H1 (cell line): ENCODE results near the gene CAMK1G. TPM values are rescaled to one million over a fixed set of nuclear protein-coding genes. Genes with fewer than 3 reads are reported as not detected.
A peak's percentile ranks its signal among the peaks of the same experiment; 100 is the strongest.

ENCODE experiments used
- CTCF ChIA-PET: fragments of 300-600 bp; sonication (Branson Sonifier 250); formaldehyde crosslinking; loops from one replicate; lab custom pipeline; 2021; ENCODE audit not compliant: partially characterized antibody; lab: Charles Lee
- POLR2A ChIA-PET: fragments of 300-600 bp; sonication (Branson Sonifier 250); formaldehyde crosslinking; loops from one replicate; lab custom pipeline; 2021; ENCODE audit warnings: inconsistent platforms; ENCODE audit not compliant: partially characterized antibody; lab: Charles Lee
- DNase-seq, 2 experiments: peaks; one replicate each; pipeline versions ENCODE4 v3.0.0 to v3.0.0-alpha.2; 2010 to 2022; ENCODE audit warnings: low spot score in 2 of 2, low read depth in 1 of 2, mixed read lengths in 1 of 2
- FAIRE-seq: peaks from 2 replicates; lab custom pipeline; 2011; peaks lifted over from hg19 to GRCh38; lab: Jason Lieb, UNC
- H2AFZ ChIP-seq: 2 replicates; pipeline ENCODE4 v1.8.1; 2012; ENCODE audit warnings: low read length, inconsistent platforms
- H2AK5ac ChIP-seq: 2 replicates; pipeline ENCODE4 v1.6.1; 2013; ENCODE audit warnings: low read depth, low read length
- H2BK120ac ChIP-seq: replicated peaks from 2 replicates; pipeline ENCODE3; 2013; ENCODE audit warnings: low read depth, low read length, inconsistent platforms
- H2BK12ac ChIP-seq: 2 replicates; pipeline ENCODE4 v1.6.1; 2013; ENCODE audit warnings: low read depth, low read length
- H2BK15ac ChIP-seq: 2 replicates; pipeline ENCODE4 v1.6.1; 2013; ENCODE audit warnings: low read length
- H2BK20ac ChIP-seq: 2 replicates; pipeline ENCODE4 v1.6.1; 2013; ENCODE audit warnings: low read length
- H2BK5ac ChIP-seq: 2 replicates; pipeline ENCODE4 v1.6.1; 2013; ENCODE audit warnings: low read depth, low read length
- H3K14ac ChIP-seq: 2 replicates; pipeline ENCODE4 v1.6.1; 2013; ENCODE audit warnings: inconsistent platforms; ENCODE audit not compliant: insufficient read length
- H3K18ac ChIP-seq: 2 replicates; pipeline ENCODE4 v1.6.1; 2013; ENCODE audit warnings: low read length; ENCODE audit errors: extremely low read depth
- H3K23ac ChIP-seq: 2 replicates; pipeline ENCODE4 v1.6.1; 2013; ENCODE audit warnings: inconsistent platforms; ENCODE audit not compliant: insufficient read length
- H3K23me2 ChIP-seq: 2 replicates; pipeline ENCODE4 v1.6.1; 2013; ENCODE audit warnings: low read depth, low read length
- H3K27ac ChIP-seq: 2 replicates; pipeline ENCODE4 v1.6.1; 2011; ENCODE audit warnings: low read depth, low read length, inconsistent platforms
- H3K27me3 ChIP-seq, 4 experiments: replicated peaks in 1 of 4; 1 replicate in 1 of 4; 2 replicates in 3 of 4; pipeline versions ENCODE4 v1.6.1 to v1.8.1; 2011 to 2013; ENCODE audit warnings: low read length in 3 of 4, mild to moderate bottlenecking in 3 of 4, inconsistent platforms in 2 of 4, mixed read lengths in 2 of 4, moderate library complexity in 1 of 4; ENCODE audit not compliant: control insufficient read depth in 3 of 4, insufficient read depth in 3 of 4; ENCODE audit errors: extremely low read depth in 1 of 4
- H3K36me3 ChIP-seq, 4 experiments: 2 replicates each; pipeline versions ENCODE4 v1.6.1 to v1.8.1; 2011 to 2013; ENCODE audit warnings: mild to moderate bottlenecking in 4 of 4, low read length in 3 of 4, moderate library complexity in 2 of 4, control low read depth in 1 of 4, inconsistent platforms in 1 of 4; ENCODE audit not compliant: insufficient read depth in 4 of 4, control insufficient read depth in 2 of 4
- H3K4ac ChIP-seq: replicated peaks from 2 replicates; pipeline ENCODE3; 2013; ENCODE audit warnings: low read length, low read depth, mixed read lengths, inconsistent platforms; ENCODE audit not compliant: insufficient read length
- H3K4me1 ChIP-seq, 4 experiments: replicated peaks in 1 of 4; 1 replicate in 1 of 4; 2 replicates in 3 of 4; pipeline versions ENCODE4 v1.6.1 to v1.8.1; 2011 to 2013; ENCODE audit warnings: low read length in 3 of 4, inconsistent platforms in 2 of 4, mixed read lengths in 1 of 4; ENCODE audit not compliant: insufficient read depth in 4 of 4, control insufficient read depth in 3 of 4
- H3K4me2 ChIP-seq, 2 experiments: 2 replicates each; pipeline versions ENCODE4 v1.6.1 to v1.8.1; 2011 to 2013; ENCODE audit warnings: low read depth in 2 of 2, low read length in 2 of 2, control low read depth in 1 of 2, inconsistent platforms in 1 of 2, mild to moderate bottlenecking in 1 of 2; ENCODE audit not compliant: insufficient read depth in 1 of 2
- H3K4me3 ChIP-seq, 4 experiments: fragments of 200-600, 300-600 bp in 1 of 4; sonication (generic), shearing (Covaris generic), sonication (Bioruptor Twin) in 1 of 4; 2 replicates each; pipeline versions ENCODE4 v1.5.1 to v1.8.1; 2011 to 2016; ENCODE audit warnings: low read length in 4 of 4, low read depth in 3 of 4, control low read depth in 2 of 4, inconsistent platforms in 2 of 4, mild to moderate bottlenecking in 2 of 4, mixed read lengths in 1 of 4, moderate library complexity in 1 of 4; ENCODE audit not compliant: insufficient read depth in 2 of 4; ENCODE audit errors: extremely low read depth in 1 of 4
- H3K56ac ChIP-seq: replicated peaks from 2 replicates; pipeline ENCODE3; 2013; ENCODE audit warnings: low read depth, mild to moderate bottlenecking, mixed read lengths, low read length, inconsistent platforms; ENCODE audit not compliant: insufficient read length
- H3K79me1 ChIP-seq: 2 replicates; pipeline ENCODE4 v1.6.1; 2013; ENCODE audit warnings: low read depth, low read length, control low read depth
- H3K79me2 ChIP-seq, 2 experiments: 2 replicates each; pipeline versions ENCODE4 v1.6.1 to v1.8.1; 2012 to 2013; ENCODE audit warnings: low read length in 2 of 2, mild to moderate bottlenecking in 2 of 2, inconsistent platforms in 1 of 2; ENCODE audit not compliant: insufficient read depth in 2 of 2, control insufficient read depth in 1 of 2
- H3K9ac ChIP-seq, 4 experiments: replicated peaks in 1 of 4; 1 replicate in 1 of 4; 2 replicates in 3 of 4; pipeline versions ENCODE4 v1.6.1 to v1.8.1; 2011 to 2013; ENCODE audit warnings: low read depth in 3 of 4, low read length in 3 of 4, control low read depth in 2 of 4, mild to moderate bottlenecking in 2 of 4, moderate library complexity in 2 of 4, inconsistent platforms in 1 of 4; ENCODE audit errors: extremely low read depth in 1 of 4
- H3K9me3 ChIP-seq, 2 experiments: 2 replicates each; pipeline versions ENCODE4 v1.6.1 to v1.8.1; 2012 to 2013; ENCODE audit warnings: mild to moderate bottlenecking in 2 of 2, moderate library complexity in 2 of 2, control low read depth in 1 of 2, inconsistent platforms in 1 of 2, low read depth in 1 of 2, low read length in 1 of 2, mixed read lengths in 1 of 2; ENCODE audit not compliant: insufficient read depth in 2 of 2
- H4K20me1 ChIP-seq, 2 experiments: replicated peaks in 1 of 2; 2 replicates each; pipeline versions ENCODE3 to v1.8.1; 2011 to 2013; ENCODE audit warnings: inconsistent platforms in 2 of 2, low read length in 2 of 2, mild to moderate bottlenecking in 1 of 2; ENCODE audit not compliant: insufficient read depth in 2 of 2, control insufficient read depth in 1 of 2
- H4K5ac ChIP-seq: 2 replicates; pipeline ENCODE4 v1.6.1; 2013; ENCODE audit warnings: low read length, low read depth, mixed read lengths, inconsistent platforms; ENCODE audit not compliant: insufficient read length
- H4K8ac ChIP-seq: 2 replicates; pipeline ENCODE4 v1.8.0; 2013; ENCODE audit warnings: mild to moderate bottlenecking, moderate library complexity, low read length, inconsistent platforms; ENCODE audit not compliant: insufficient read depth; ENCODE audit errors: extremely low read depth
- H4K91ac ChIP-seq: replicated peaks from 2 replicates; pipeline ENCODE3; 2013; ENCODE audit warnings: low read length, mixed read lengths, inconsistent platforms; ENCODE audit not compliant: insufficient read length
- CREB1 ChIP-seq: IDR thresholded peaks from 2 replicates; pipeline ENCODE4 v1.6.1; 2012; ENCODE audit warnings: inconsistent platforms
- EGR1 ChIP-seq: IDR thresholded peaks from 2 replicates; pipeline ENCODE4 v1.6.1; 2011; ENCODE audit warnings: low read depth, low read length, borderline replicate concordance
- FOSL1 ChIP-seq: IDR thresholded peaks from 2 replicates; pipeline ENCODE4 v1.6.1; 2011; ENCODE audit warnings: mild to moderate bottlenecking, low read depth, low read length, moderate library complexity; ENCODE audit not compliant: insufficient read depth
- HDAC2 ChIP-seq, 2 experiments: fragments of 300-600 bp in 1 of 2; sonication (generic) in 1 of 2; IDR thresholded peaks; 2 replicates each; pipeline ENCODE4 v1.6.1; 2011 to 2012; ENCODE audit warnings: low read depth in 2 of 2, low read length in 2 of 2, mild to moderate bottlenecking in 2 of 2, moderate library complexity in 2 of 2, borderline replicate concordance in 1 of 2, inconsistent platforms in 1 of 2
- JUND ChIP-seq: IDR thresholded peaks from 2 replicates; pipeline ENCODE4 v1.6.1; 2011; ENCODE audit warnings: mild to moderate bottlenecking, improper control_type of control experiment, low read length
- RFX5 ChIP-seq: IDR thresholded peaks from 2 replicates; pipeline ENCODE4 v1.6.1; 2011; ENCODE audit warnings: low read depth, low read length, improper control_type of control experiment, borderline replicate concordance
- RXRA ChIP-seq: IDR thresholded peaks from 2 replicates; pipeline ENCODE4 v1.6.1; 2011; ENCODE audit warnings: low read depth, mild to moderate bottlenecking, low read length, moderate library complexity; ENCODE audit not compliant: insufficient read depth
- SP2 ChIP-seq: IDR thresholded peaks from 2 replicates; pipeline ENCODE4 v1.6.1; 2012; ENCODE audit warnings: mild to moderate bottlenecking, low read length, inconsistent platforms
- TEAD4 ChIP-seq: IDR thresholded peaks from 2 replicates; pipeline ENCODE4 v1.6.1; 2012; ENCODE audit warnings: low read depth, low read length, inconsistent platforms, mixed read lengths
- WGBS, 2 experiments: shearing (Covaris generic) in 1 of 2; methylation state at CpG; one replicate each; pipeline versions ENCODE4 v1.1.6 to v1.1.7; 2013 to 2015; ENCODE audit warnings: low lambda C conversion rate in 2 of 2, mixed read lengths in 2 of 2, inconsistent platforms in 1 of 2, low coverage in 1 of 2, missing lambda C conversion rate in 1 of 2; ENCODE audit not compliant: insufficient replicate concordance in 2 of 2, insufficient coverage in 1 of 2, insufficient read length in 1 of 2; ENCODE audit errors: extremely low coverage in 1 of 2, missing lambda C conversion rate in 1 of 2; 5-methylcytosine and 5-hydroxymethylcytosine counted together
- polyA plus RNA-seq, 7 experiments: library from polyadenylated mRNA; depleted of rRNA in 3 of 7; stranded (reverse) in 5 of 7; unstranded in 2 of 7; fragments of >200 nt in 5 of 7; fragments of 200-250 nt in 2 of 7; gene quantifications; 1 replicate in 5 of 7; 2 replicates in 1 of 7; 4 replicates in 1 of 7; pipeline versions ENCODE4 v1.2.1 to v1.2.3, GENCODE V29; 2011 to 2013; ENCODE audit warnings: missing spikeins in 2 of 7, mixed read lengths in 2 of 7
- total RNA-seq: library from RNA; stranded (reverse); fragmentation: NEBNext Ultra II Directional; extraction: Animal tissue kit (Norgen Biotek cat#: 25700); gene quantifications from 2 replicates; pipeline ENCODE4 v1.2.1, GENCODE V29; 2021
- TF ChIP-seq, protein P1 (sequence below): IDR thresholded peaks from 2 replicates; pipeline ENCODE4 v1.6.1; 2012; ENCODE audit warnings: low read length, inconsistent platforms

Gene CAMK1G
- total and polyA plus RNA-seq, 2 of the 8 experiments (the other 6 are each of a cell fraction or from before 2014, with no cell fraction given) = 1.00 to 1.0 TPM

DNA sequence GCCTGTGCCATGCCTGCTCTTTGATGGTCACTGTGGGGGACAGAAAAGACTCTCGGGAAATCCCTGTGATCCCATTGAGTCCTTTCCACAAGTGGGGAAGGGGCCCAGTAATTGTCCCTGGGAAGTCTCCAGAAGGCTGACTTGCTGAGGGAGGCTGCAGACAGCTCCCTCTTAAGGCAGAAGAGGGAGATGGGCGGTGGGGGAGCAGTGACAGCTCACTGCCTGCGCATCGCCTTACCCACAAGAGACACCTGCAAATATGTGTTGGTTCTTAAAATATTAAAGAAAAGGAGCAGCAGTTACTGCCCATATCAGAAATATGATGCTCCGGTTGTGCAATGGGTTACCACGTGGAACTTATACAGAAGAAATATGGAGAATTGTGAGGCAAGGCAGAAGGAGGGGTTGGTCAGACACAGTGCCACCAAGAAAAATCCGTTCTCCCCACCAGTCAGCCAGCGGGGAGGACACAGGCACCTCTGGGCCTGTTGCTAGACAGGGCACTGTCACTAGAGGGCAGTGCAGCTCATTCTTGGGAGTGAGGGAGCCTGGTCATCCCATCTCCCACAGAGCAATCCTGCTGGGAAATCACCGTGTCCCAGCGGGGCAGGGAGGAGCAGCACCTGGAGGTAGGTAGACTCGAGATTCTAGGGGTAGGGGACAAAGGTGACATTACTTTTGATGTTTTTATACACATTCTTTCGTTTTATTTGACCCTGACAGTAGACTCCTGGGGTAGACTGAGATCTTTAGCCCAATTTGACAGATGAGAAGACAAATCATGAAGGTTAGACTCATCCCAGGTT is 6.9 kb upstream of the CAMK1G start:
- Histone ChIP-seq H4K8ac (no peak overlapping the region), H3K4ac (no peak overlapping the region), H3K14ac (no peak overlapping the region), H3K9ac (no peak overlapping the region), H3K36me3 (no peaks in the 10 kb centered on the region), H3K79me1 (no peaks in the 10 kb centered on the region), H3K79me2 (no peaks in the 10 kb centered on the region), H4K5ac (no peak overlapping the region), H2BK20ac (no peak overlapping the region), H3K23me2 (no peaks in the 10 kb centered on the region; the same call in 1 of the 2 replicates), H2AK5ac (no peak overlapping the region), H3K4me3 (no peak overlapping the region), H3K4me1 (peaks cover 0 to 4% (median 0%) of the 10 kb centered on the region in 4 experiments; a peak in 1 of 7 replicates), H2BK15ac (no peak overlapping the region), H3K9me3 (no peaks in the 10 kb centered on the region), H2BK12ac (no peak overlapping the region), H3K4me2 (peak overlapping the region in 1 of 2 experiments; percentile 44; a peak in 2 of 4 replicates), H2BK120ac (no peak overlapping the region), H2BK5ac (no peak overlapping the region), H4K91ac (no peak overlapping the region), H3K18ac (no peak overlapping the region), H3K27ac (no peak overlapping the region), H3K23ac (no peak overlapping the region), H2AFZ (no peak overlapping the region), H3K56ac (no peak overlapping the region), H3K27me3 (no peaks in the 10 kb centered on the region), H4K20me1 (no peaks in the 10 kb centered on the region)
- peak; percentile 80 for FAIRE-seq
- POLR2A ChIA-PET = no interaction called here
- CTCF ChIA-PET = interaction anchor here (0.5 to 27.8 kb wide), 54 partner anchors 9 to 990 kb away, joined by 3 to 636 read pairs (median 4); partner anchors contain the start of genes G0S2, LAMB3 and TRAF3IP3
- DNase-seq = peak; percentile 29 to 94
- WGBS, 2 experiments = 19% methylated on average over 12 of the region's 12 CpGs; no CpG with 5 or more reads in 1 of the 2 experiments
- TF ChIP-seq RXRA (0 out of 2 replicates have a peak, but pooled peaks have one; percentile 41), FOSL1 (no peak), EGR1 (no peak), SP2 (no peak), CREB1 (peak; percentile 50; the same call in 1 of the 2 replicates), HDAC2 (IDR thresholded peaks at IDR 0.05; ENCODE audit: borderline replicate concordance in 1 of 2, low read depth in 2 of 2, low read length in 2 of 2) (peak in 1 of 2 experiments; percentile 76; a peak in 1 of 4 replicates), RFX5 (no peak), JUND (peak; percentile 8; the same call in 1 of the 2 replicates), TEAD4 (peak; percentile 46; the same call in 1 of the 2 replicates)
- TF ChIP-seq, protein P1, sequence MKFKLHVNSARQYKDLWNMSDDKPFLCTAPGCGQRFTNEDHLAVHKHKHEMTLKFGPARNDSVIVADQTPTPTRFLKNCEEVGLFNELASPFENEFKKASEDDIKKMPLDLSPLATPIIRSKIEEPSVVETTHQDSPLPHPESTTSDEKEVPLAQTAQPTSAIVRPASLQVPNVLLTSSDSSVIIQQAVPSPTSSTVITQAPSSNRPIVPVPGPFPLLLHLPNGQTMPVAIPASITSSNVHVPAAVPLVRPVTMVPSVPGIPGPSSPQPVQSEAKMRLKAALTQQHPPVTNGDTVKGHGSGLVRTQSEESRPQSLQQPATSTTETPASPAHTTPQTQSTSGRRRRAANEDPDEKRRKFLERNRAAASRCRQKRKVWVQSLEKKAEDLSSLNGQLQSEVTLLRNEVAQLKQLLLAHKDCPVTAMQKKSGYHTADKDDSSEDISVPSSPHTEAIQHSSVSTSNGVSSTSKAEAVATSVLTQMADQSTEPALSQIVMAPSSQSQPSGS = 0 out of 2 replicates have a peak, but pooled peaks have one; percentile 53
